Measurements from ENCODE around the gene PRKAG1.

Gene PRKAG1

GRCh38 chr12:49026101-49026500 is 7.5 kb upstream of the PRKAG1 start:
- TF ChIP-seq CTCF (conservative IDR thresholded peaks at IDR 0.05; ENCODE audit: low read length), result no peak
- no peak for DNase-seq (ENCODE audit: low read depth)
- no peak overlapping the region for H3K4me3 ChIP-seq (ENCODE audit: low read length)

- TF ChIP-seq CTCF (conservative IDR thresholded peaks at IDR 0.05; ENCODE audit: low read length), result no peak
- H3K4me3 ChIP-seq (ENCODE audit: low read length), result no peak overlapping the region
These were observed 6.9 kb upstream of the PRKAG1 start for GRCh38 chr12:49025463-49025862.

GRCh38 chr12:49024543-49024942 is 6.0 kb upstream of the PRKAG1 start:
- no peak for DNase-seq (ENCODE audit: low read depth)
- TF ChIP-seq CTCF (conservative IDR thresholded peaks at IDR 0.05; ENCODE audit: low read length), result no peak
- H3K4me3 ChIP-seq (ENCODE audit: low read length), result no peak overlapping the region

More at GRCh38 chr12:49025463-49025862, 6.9 kb upstream of the PRKAG1 start:
- no peak for DNase-seq (ENCODE audit: low read depth)

- no peak overlapping the region for H3K4me3 ChIP-seq (ENCODE audit: low read length)
- no peak for TF ChIP-seq CTCF (conservative IDR thresholded peaks at IDR 0.05; ENCODE audit: low read length)
- DNase-seq (ENCODE audit: low read depth), result no peak
These were observed 5.2 kb upstream of the PRKAG1 start for GRCh38 chr12:49023812-49024211.

GRCh38 chr12:49022558-49023178 is 4.1 kb upstream of the PRKAG1 start:
- H3K4me3 ChIP-seq (ENCODE audit: low read length), result no peak overlapping the region
- no peak for TF ChIP-seq CTCF (conservative IDR thresholded peaks at IDR 0.05; ENCODE audit: low read length)
- DNase-seq (ENCODE audit: low read depth), result no peak

GRCh38 chr12:49021292-49021915 is 2.8 kb upstream of the PRKAG1 start:
- no peak for DNase-seq (ENCODE audit: low read depth)
- no peak overlapping the region for H3K4me3 ChIP-seq (ENCODE audit: low read length)
- TF ChIP-seq CTCF (conservative IDR thresholded peaks at IDR 0.05; ENCODE audit: low read length), result no peak

- H3K4me3 ChIP-seq (ENCODE audit: low read length), result no peak overlapping the region
- DNase-seq (ENCODE audit: low read depth), result no peak
- TF ChIP-seq CTCF (conservative IDR thresholded peaks at IDR 0.05; ENCODE audit: low read length), result no peak
These were observed 1.9 kb upstream of the PRKAG1 start for GRCh38 chr12:49020441-49020840.

Measured in AG10803 (cell line).